Measurements from ENCODE around the gene ABCC5.

ABCC5 gene

GRCh38 chr3:183981990-183982644 lies 35.6 kb downstream of the ABCC5 start:
- no peak for DNase-seq (ENCODE audit: low read depth in 4 of 4, low spot score in 1 of 4)

DNA sequence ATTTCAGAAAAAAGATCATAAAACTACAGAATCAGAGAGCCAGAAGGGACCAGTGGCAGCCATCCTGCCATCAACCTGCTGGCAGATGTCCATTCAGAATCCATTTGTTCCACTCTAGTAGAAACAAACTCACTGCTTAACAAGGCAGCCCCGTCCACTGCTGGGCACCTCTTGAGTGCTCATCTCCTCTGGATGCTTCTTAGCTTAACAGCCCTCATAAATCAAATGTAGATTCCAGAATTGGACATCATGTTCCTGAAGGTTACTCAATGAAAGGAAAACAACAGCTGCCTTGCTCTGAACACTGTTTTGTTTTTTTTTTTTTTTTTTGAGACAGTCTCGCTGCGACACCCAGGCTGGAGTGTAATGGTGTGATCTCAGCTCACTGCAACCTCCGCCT lies 37.3 kb downstream of the ABCC5 start:
- DNase-seq (ENCODE audit: low read depth in 4 of 4, low spot score in 1 of 4) = no peak

- no peak for DNase-seq (ENCODE audit: low read depth in 4 of 4, low spot score in 1 of 4)
Measured at GRCh38 chr3:183975981-183976662, 41.6 kb downstream of the ABCC5 start.

DNA sequence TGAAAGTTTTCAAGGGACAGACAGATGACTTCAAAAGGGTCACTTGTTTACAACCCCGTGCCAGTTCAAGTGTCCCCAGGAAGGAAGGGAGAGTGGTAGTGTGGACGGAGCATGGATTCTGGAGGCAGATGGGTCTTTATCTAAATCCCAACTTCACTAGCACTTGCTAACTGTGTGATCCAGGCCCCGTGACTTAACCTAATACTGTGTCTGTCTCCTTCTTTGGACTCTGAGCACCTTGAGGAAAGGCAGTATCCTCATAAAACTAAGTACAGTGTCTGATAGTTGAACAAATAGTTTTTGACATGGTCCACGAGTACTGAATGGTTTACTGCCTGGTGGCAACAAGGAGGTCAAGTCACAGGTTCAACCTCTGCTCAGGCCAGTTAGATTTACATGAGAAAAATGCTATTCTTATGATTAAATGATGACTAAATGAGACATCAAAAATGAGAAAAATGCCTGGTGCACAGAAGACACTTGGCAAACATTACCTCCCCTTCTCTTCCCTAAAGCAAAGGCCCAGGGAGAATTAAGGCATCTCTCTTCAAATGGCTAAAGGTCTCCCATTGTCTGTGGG lies 48.9 kb downstream of the ABCC5 start:
- DNase-seq (ENCODE audit: low read depth in 4 of 4, low spot score in 1 of 4) = no peak

GRCh38 chr3:183967693-183968092 lies 50.0 kb downstream of the ABCC5 start:
- no peak for DNase-seq (ENCODE audit: low read depth in 4 of 4, low spot score in 1 of 4)

DNA sequence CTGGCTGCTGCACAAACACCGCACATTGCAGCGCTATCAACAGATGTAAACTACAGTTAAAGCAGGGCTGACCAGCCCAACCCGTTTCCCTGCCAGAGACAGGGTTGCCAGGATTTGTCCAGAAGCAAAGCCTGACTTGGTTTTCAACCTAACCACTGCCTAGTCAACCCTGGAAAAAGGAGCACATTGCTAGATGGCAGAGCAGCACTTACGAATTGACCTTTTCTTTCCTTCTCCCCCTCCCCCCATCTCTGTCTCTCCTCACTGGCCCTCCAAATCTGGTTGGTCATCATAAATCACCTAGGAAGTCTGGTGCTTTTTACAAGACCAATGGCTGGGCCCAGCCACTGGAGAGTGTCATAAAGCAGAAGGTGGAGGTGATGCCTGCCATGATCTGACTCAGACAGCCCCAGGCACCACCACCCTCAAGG lies 51.3 kb downstream of the ABCC5 start:
- DNase-seq (ENCODE audit: low read depth in 4 of 4, low spot score in 1 of 4) = no peak

- DNase-seq (ENCODE audit: low read depth in 4 of 4, low spot score in 1 of 4) = no peak
Measured at GRCh38 chr3:183962807-183963206, 54.9 kb downstream of the ABCC5 start.

GRCh38 chr3:183959214-183959613 lies 58.5 kb downstream of the ABCC5 start:
- no peak for DNase-seq (ENCODE audit: low read depth in 4 of 4, low spot score in 1 of 4)

DNA sequence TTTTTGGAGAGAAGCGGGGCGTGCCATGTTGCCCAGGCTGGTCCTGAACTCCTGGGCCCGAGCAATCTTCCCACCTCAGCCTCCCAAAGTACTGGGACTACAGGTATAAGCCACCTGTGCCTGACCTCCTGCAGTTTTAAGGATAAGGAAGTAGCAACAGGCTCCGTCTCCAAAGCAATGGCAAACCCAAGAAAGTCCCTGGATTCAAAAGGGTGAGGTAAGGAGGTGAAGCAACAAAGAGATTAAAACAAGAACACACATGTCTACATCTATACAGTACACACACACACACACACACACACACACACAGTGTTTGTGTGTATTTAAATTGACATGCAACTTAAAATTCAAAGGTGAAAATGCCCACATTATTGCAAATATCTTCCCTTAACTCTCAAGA lies 58.9 kb downstream of the ABCC5 start:
- no peak for DNase-seq (ENCODE audit: low read depth in 4 of 4, low spot score in 1 of 4)

DNA sequence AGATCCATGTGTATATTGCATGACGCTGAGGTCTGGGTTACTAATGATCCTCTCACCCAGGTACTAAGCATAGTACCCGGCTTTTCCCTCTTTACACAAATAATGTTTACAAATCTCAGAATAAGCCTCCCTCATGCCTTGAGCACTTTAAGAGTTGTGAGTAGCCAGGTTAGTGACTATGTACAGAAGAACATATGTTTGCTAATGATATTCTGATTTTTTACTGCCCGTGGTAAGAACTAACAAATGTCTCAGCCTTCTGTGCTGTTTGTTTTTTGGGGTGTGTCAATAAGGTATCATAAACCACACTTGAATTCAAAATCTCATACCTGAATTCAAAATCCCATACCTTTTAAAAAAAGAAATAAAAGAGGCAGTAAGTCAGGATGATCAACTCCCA lies 59.5 kb downstream of the ABCC5 start:
- no peak for DNase-seq (ENCODE audit: low read depth in 4 of 4, low spot score in 1 of 4)

DNA sequence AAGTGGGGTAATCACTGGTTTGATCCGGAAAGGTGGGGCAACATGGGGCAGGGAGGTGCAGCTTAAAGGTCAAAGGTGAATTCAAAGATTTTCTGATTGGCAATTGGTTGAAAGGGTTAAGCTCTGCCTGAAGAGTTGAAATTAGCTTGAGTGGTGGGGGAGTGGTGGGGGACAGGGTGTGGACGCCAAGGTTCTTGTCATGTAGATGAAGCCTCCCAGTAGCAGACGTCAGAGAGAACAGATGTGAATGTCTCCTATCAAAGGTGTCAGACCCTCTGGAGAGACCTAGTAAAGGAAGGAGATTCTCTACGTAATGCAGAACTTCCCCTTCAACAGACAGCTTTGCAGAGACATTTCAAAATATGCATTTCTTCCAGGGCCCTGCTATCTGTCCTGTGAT lies 62.8 kb downstream of the ABCC5 start:
- no peak for DNase-seq (ENCODE audit: low read depth in 4 of 4, low spot score in 1 of 4)

DNA sequence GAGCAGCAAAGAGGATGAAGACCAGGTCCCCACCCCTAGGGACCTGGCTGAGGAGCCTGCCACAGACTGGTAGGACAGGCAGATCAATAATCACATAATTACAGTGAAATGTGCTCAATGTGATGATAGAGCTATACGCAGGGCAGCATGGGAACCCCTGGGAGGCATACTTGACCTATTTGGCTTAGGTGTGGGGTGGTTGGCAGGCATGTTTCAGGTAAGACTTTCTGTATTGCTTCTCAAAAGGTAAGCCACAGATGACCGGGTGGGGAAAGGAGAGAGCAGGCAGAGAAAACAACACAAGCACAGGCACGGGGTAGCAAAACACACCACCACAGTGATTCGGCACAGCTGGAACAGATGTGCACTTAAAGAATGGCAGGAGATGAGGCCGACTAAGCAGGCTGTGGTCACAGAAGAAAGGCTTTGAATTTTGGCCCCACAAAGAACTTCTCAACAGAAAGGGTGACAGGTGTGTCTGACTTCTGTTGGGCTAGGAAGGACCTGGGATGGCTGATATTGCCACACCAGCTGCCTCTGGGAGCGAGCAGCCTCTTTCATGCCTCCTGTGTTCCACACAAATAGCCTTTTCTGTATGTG lies 64.1 kb downstream of the ABCC5 start:
- no peak for DNase-seq (ENCODE audit: low read depth in 4 of 4, low spot score in 1 of 4)

DNA sequence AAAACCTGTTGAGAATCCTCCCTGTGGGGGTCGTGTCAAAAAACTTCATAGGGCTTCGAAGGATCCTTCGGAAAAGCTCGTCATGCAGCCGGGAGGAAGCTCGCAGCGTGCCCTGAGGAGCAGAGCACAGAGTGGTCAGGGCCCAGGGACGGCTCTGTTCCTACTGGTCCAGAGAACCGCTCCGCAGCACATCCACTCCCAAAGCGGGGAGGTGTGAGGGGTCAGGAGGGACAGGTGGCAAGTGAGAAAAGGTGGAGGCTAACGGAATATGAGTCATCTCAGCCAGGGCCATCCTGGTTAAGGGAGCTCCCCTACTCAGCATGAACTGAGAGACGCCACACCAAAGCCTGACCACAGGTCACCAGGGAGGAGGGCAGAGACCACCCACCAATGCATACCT lies 66.2 kb downstream of the ABCC5 start:
- no peak for DNase-seq (ENCODE audit: low read depth in 4 of 4, low spot score in 1 of 4)

- DNase-seq (ENCODE audit: low read depth in 4 of 4, low spot score in 1 of 4) = no peak
Measured at GRCh38 chr3:183949690-183950089, 68.0 kb downstream of the ABCC5 start.

DNA sequence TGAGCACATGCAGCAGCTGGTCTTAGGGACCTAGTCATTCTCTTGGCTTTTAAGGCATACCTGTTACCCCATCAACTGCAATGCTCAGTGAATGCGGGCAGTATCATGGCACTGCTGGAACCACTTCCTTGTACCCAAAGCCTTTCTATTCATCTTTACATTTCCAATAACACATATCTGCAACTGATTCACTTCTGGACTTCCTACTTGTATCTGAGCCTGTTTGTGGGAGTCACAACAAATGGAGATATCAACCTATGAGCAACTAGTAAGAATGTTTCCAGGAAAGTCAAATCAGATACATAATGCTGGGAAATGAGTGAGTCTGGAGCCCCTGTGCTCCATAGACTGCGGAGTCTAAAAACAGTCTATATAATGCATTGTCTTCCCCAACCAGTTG lies 71.6 kb downstream of the ABCC5 start:
- DNase-seq (ENCODE audit: low read depth in 4 of 4, low spot score in 1 of 4) = no peak

DNA sequence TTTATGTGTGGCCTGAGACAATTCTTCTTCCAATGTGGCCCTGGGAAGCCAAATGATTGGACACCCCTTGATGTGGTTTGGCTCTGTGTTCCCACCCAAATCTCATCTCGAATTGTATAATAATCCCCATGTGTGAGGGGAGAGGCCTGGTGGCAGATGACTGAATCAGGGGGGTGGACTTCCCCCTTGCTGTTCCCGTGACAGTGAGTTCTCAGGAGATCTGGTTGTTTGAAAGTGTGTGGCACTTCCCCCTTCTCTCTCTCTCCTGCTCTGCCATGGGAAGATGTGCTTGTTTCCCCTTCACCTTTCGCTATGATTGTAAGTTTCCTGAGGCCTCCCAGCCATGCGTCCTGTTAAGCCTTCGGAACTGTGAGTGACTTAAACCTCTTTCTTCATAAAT lies 72.9 kb downstream of the ABCC5 start:
- DNase-seq (ENCODE audit: low read depth in 4 of 4, low spot score in 1 of 4) = no peak

- no peak for DNase-seq (ENCODE audit: low read depth in 4 of 4, low spot score in 1 of 4)
Measured at GRCh38 chr3:183943739-183944138, 73.9 kb downstream of the ABCC5 start.

DNA sequence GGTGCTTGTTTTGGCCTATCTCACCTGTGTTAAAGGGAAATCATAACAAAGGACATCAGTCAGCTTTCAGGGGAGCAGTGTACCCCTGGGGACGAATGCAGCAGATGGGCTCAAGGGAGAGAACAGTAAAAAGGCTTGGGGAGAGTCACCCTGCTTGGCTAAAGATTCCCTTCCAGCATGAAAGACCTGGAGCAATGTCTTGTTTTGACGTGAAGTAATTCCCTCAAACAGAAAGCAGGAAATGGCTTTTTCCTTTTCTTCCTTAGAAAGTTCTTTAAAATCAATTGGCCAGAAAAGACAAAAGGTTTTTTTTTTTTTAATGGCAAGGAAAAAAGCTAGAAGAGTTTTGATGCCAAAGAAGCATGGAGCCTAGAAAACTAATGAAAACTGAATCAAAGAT lies 76.5 kb downstream of the ABCC5 start:
- DNase-seq (ENCODE audit: low read depth in 4 of 4, low spot score in 1 of 4) = no peak

DNA sequence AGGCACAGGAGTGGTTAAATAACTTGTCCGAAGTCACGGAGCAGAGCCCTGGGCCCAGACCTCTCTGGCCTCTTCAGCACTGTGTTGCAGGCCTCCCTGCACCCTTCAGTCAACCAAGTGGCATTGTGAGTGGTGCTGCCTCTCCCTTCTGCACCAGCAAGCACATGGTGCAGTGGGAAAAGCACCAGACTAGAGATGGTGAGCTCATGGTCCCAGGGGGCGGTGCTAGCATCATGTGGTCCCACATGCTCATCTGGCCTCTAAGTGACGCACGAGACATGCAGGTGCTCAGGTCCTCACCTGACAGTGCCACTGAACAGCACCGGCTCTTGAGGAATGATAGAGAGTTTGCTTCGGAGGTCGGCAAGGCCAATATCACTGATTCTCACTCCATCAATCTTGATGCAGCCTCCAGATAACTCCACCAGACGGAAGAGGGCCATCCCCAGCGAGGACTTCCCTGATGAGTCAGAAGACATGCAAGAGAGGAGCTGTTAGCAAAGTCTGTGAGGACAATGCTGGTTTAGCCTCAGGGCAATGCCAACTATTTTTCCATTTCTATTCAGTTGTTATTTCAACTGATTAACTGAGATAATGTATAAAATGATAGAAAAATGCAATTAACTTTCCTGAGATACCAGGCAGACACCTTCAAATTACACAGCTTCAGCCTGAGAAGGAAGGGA lies 79.9 kb downstream of the ABCC5 start:
- no peak for DNase-seq (ENCODE audit: low read depth in 4 of 4, low spot score in 1 of 4)

- DNase-seq (ENCODE audit: low read depth in 4 of 4, low spot score in 1 of 4) = no peak
Measured at GRCh38 chr3:183933160-183933559, 84.5 kb downstream of the ABCC5 start.

- DNase-seq (ENCODE audit: low read depth in 4 of 4, low spot score in 1 of 4) = no peak
Measured at GRCh38 chr3:183931881-183932280, 85.8 kb downstream of the ABCC5 start.

DNA sequence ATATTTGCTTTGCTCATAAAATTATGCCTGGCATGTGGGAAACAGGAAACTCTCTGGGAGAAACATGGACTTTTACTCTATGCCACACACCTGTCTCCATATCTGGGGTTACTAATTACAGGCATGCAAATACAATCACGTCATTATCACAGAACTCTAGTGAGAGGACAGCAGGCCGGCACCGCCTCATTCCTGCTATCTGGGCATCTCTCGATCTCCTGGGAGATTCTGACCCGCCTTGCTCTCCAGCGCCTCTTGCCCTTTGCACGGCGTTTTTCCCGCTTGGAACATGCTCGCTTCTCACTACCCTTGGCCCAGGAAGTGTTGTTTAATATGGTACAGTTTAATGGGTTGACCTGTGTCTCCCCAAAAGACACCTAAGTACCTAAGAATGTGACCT lies 87.6 kb downstream of the ABCC5 start:
- DNase-seq (ENCODE audit: low read depth in 4 of 4, low spot score in 1 of 4) = no peak
